AG04450 (cell line): ENCODE data around the gene LAX1. TPM values are rescaled to one million over a fixed set of nuclear protein-coding genes. Genes with fewer than 3 reads are reported as not detected.

Experiments used
- CTCF ChIA-PET: fragments of 300-600, 350-600 bp; formaldehyde crosslinking; extraction: SDS; loops from one replicate; lab custom pipeline; 2022; ENCODE audit warnings: antibody characterized with exemption, inconsistent platforms; lab: Charles Lee
- POLR2A ChIA-PET: fragments of 350-600 bp; formaldehyde crosslinking; extraction: SDS; loops from one replicate; lab custom pipeline; 2021; ENCODE audit warnings: antibody characterized with exemption, inconsistent platforms; lab: Yijun Ruan, JAX
- DNase-seq: peaks from one replicate; pipeline ENCODE4 v3.0.0-alpha.2; 2011; ENCODE audit warnings: low read depth, low spot score
- H3K27ac ChIP-seq: one replicate; pipeline ENCODE4 v1.5.1; 2012; ENCODE audit warnings: low read depth, low read length, control low read depth
- H3K27me3 ChIP-seq: one replicate; pipeline ENCODE4 v1.6.0; 2012; ENCODE audit warnings: low read length; ENCODE audit not compliant: control insufficient read depth, insufficient read depth
- H3K4me3 ChIP-seq: 2 replicates; pipeline ENCODE4 v1.5.1; 2011; ENCODE audit warnings: mild to moderate bottlenecking, low read depth, low read length, control low read depth
- H3K9me3 ChIP-seq: 2 replicates; pipeline ENCODE4 v1.5.1; 2012; ENCODE audit warnings: low read length; ENCODE audit not compliant: control insufficient read depth, insufficient read depth
- polyA plus RNA-seq: library from polyadenylated mRNA; depleted of rRNA; stranded (reverse); fragments of >200 nt; gene quantifications from 2 replicates; pipeline ENCODE4 v1.2.3, GENCODE V29; 2011
- TF ChIP-seq, protein P1 (sequence below): IDR thresholded peaks from 2 replicates; pipeline ENCODE4 v1.5.1; 2011; ENCODE audit warnings: low read depth, low read length, control low read depth, inconsistent platforms

Gene LAX1
- polyA plus RNA-seq, 1 experiment: not detected

DNA sequence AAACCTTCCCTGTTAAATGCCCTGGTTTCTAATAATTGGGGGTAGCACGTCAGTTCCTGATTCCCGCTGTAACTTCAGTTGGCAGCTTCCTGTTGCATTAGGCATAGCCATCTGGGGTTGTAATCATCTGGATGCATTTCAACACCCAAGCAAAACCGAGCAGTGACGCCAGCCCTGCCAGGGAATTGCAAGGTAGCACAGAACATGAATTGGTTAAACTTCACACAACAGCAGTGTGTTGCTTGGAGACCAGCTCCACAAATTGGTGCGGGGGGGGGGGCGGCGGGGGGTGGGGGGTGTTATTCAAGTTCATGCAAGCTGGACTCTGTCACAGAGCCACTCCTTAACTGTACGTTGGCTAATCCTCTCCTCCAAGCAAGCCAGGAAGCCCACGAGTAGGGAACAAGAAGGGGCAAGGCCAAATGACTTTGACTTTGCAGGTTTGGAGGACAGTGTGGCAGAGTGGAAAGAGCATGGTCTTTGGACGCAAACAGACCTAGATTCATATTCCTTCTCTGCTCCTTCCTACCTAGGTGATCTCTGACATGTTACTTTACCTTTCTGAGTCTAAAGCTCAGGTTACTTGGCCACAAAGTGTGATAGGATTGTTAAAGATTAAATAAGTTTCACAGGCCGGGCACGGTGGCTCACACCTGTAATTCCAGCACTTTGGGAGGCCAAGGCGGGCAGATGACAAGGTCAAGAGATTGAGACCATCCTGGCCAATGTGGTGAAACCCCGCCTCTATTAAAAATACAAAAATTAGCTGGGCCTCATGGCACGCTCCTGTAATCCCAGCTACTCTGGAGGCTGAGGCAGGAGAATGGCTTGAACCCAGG, 4.7 kb downstream of the LAX1 start:
- ChIA-PET POLR2A (interaction anchor here (0.6 to 0.9 kb wide), 3 partner anchors 25 to 212 kb away, joined by 3 to 6 read pairs (median 4); no protein-coding TSS in a partner anchor), CTCF (interaction anchor here (0.6 kb wide), 1 partner anchor 429 kb away, joined by 3 read pairs; no protein-coding TSS in a partner anchor)
- peaks cover 14% of the 10 kb centered on the region for H3K27me3 ChIP-seq
- TF ChIP-seq, protein P1, sequence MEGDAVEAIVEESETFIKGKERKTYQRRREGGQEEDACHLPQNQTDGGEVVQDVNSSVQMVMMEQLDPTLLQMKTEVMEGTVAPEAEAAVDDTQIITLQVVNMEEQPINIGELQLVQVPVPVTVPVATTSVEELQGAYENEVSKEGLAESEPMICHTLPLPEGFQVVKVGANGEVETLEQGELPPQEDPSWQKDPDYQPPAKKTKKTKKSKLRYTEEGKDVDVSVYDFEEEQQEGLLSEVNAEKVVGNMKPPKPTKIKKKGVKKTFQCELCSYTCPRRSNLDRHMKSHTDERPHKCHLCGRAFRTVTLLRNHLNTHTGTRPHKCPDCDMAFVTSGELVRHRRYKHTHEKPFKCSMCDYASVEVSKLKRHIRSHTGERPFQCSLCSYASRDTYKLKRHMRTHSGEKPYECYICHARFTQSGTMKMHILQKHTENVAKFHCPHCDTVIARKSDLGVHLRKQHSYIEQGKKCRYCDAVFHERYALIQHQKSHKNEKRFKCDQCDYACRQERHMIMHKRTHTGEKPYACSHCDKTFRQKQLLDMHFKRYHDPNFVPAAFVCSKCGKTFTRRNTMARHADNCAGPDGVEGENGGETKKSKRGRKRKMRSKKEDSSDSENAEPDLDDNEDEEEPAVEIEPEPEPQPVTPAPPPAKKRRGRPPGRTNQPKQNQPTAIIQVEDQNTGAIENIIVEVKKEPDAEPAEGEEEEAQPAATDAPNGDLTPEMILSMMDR: no peak
- H3K4me3 ChIP-seq: no peak overlapping the region
- H3K9me3 ChIP-seq: no peaks in the 10 kb centered on the region
- H3K27ac ChIP-seq: peak overlapping the region; percentile 21
- DNase-seq: peak; percentile 81

GRCh38 chr1:203771901-203772301, 6.9 kb downstream of the LAX1 start:
- H3K27ac ChIP-seq: no peak overlapping the region
- no peaks in the 10 kb centered on the region for H3K9me3 ChIP-seq
- CTCF ChIA-PET: no interaction called here
- DNase-seq: no peak
- peaks cover 9% of the 10 kb centered on the region for H3K27me3 ChIP-seq
- TF ChIP-seq, protein P1: no peak
- POLR2A ChIA-PET: no interaction called here
- H3K4me3 ChIP-seq: no peak overlapping the region

GRCh38 chr1:203772836-203773235, 7.9 kb downstream of the LAX1 start:
- H3K27me3 ChIP-seq: peaks cover 9% of the 10 kb centered on the region
- H3K4me3 ChIP-seq: no peak overlapping the region
- no peak overlapping the region for H3K27ac ChIP-seq
- POLR2A ChIA-PET: no interaction called here
- no peaks in the 10 kb centered on the region for H3K9me3 ChIP-seq
- TF ChIP-seq, protein P1: no peak
- CTCF ChIA-PET: no interaction called here
- no peak for DNase-seq

GRCh38 chr1:203776636-203777035, 11.7 kb downstream of the LAX1 start:
- no peak overlapping the region for H3K27ac ChIP-seq
- CTCF ChIA-PET: no interaction called here
- DNase-seq: no peak
- H3K4me3 ChIP-seq: no peak overlapping the region
- no peaks in the 10 kb centered on the region for H3K9me3 ChIP-seq
- POLR2A ChIA-PET: no interaction called here
- peaks cover 3% of the 10 kb centered on the region for H3K27me3 ChIP-seq
- TF ChIP-seq, protein P1: 0 out of 2 replicates have a peak, but pooled peaks have one; percentile 2

- CTCF ChIA-PET: no interaction called here
Measured at GRCh38 chr1:203777596-203777995, 12.6 kb downstream of the LAX1 start.

More at GRCh38 chr1:203777596-203777995, 12.6 kb downstream of the LAX1 start:
- DNase-seq: no peak
- Histone ChIP-seq H3K27me3 (peaks cover 3% of the 10 kb centered on the region), H3K4me3 (no peak overlapping the region), H3K9me3 (no peaks in the 10 kb centered on the region), H3K27ac (no peak overlapping the region)
- POLR2A ChIA-PET: no interaction called here
- TF ChIP-seq, protein P1: no peak
